ENCODE measurements around the gene BBS9.
"Not testable (repeated sequence)": the region's sequence is repeated elsewhere in the genome, so short reads cannot be mapped to it uniquely, and the experiment has no call there.

BBS9 gene

DNA sequence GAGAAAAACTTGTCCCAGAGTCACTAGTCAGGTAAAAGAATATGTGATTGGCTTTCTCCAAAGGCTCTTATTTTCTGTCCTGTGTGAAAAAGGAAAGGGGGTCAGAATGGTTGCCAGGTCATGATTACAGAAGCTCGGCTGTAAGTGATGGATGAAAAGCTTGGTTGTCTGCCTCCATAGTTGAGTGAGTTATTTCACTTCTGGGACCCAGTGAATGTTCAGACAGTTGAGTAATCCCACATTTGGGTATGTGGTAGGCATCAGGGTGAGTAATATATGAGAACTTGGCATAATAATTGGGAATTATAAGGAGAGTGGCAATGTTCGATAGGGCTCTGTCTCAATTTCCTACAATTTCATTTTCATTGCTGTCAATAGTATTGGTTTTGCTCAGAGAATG is 72.5 kb downstream of the BBS9 start:
- no peaks in the 10 kb centered on the region for H3K4me1 Mint-ChIP-seq
- TF ChIP-seq, protein P1, sequence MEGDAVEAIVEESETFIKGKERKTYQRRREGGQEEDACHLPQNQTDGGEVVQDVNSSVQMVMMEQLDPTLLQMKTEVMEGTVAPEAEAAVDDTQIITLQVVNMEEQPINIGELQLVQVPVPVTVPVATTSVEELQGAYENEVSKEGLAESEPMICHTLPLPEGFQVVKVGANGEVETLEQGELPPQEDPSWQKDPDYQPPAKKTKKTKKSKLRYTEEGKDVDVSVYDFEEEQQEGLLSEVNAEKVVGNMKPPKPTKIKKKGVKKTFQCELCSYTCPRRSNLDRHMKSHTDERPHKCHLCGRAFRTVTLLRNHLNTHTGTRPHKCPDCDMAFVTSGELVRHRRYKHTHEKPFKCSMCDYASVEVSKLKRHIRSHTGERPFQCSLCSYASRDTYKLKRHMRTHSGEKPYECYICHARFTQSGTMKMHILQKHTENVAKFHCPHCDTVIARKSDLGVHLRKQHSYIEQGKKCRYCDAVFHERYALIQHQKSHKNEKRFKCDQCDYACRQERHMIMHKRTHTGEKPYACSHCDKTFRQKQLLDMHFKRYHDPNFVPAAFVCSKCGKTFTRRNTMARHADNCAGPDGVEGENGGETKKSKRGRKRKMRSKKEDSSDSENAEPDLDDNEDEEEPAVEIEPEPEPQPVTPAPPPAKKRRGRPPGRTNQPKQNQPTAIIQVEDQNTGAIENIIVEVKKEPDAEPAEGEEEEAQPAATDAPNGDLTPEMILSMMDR (IDR thresholded peaks at IDR 0.05; ENCODE audit: unreplicated experiment in 3 of 3): no peak
- no peak overlapping the region for H3K27ac Mint-ChIP-seq
- no peaks in the 10 kb centered on the region for H3K27me3 Mint-ChIP-seq (ENCODE audit: low read depth)
- no peak overlapping the region for H3K4me3 Mint-ChIP-seq
- peaks cover 6% of the 10 kb centered on the region for H3K9me3 Mint-ChIP-seq
- H3K36me3 Mint-ChIP-seq (ENCODE audit: low read depth): peaks cover 8% of the 10 kb centered on the region

DNA sequence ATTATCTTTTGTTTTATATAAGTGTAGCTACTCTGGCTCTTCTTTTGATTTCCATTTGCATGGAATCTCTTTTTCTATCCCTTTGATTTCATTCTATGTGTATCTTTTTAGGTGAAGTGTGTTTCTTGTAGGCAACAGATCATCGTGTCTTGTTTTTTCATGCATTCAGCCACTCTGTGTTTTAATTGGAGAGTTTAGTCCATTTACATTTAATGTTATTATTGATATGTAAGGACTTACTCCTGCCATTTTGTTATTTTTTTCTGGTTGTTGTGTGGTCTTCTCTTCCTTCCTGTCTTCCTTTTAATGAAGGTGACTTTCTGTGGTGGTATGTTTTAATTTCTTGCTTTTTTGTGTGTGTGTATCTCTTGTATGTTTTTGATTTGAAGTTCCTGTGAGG is 81.6 kb downstream of the BBS9 start:
- H3K9me3 Mint-ChIP-seq: peaks cover 65% of the 10 kb centered on the region
- TF ChIP-seq, protein P1 (IDR thresholded peaks at IDR 0.05; ENCODE audit: unreplicated experiment in 3 of 3): no peak
- no peaks in the 10 kb centered on the region for H3K4me1 Mint-ChIP-seq
- H3K36me3 Mint-ChIP-seq (ENCODE audit: low read depth): peaks cover 66% of the 10 kb centered on the region
- H3K27me3 Mint-ChIP-seq (ENCODE audit: low read depth): no peaks in the 10 kb centered on the region
- no peak overlapping the region for H3K27ac Mint-ChIP-seq
- H3K4me3 Mint-ChIP-seq: no peak overlapping the region

DNA sequence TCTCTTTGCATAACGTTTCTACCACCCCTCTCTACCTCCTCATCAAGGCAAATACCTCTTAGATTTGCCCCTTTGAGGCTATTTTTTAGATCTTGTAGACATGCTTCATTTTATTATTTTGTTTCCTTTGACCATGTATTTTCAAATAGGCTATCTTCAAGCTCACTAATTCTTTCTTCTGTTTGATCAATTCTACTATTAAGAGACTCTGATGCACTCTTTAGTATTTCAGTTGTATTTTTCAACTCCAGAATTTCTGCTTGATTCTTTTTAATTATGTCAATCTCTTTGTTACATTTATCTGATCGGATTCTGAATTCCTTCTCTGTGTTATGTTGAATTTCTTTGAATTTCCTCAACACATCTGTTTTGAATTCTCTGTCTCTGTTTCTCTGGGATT is 82.8 kb downstream of the BBS9 start:
- Mint-ChIP-seq H3K27ac (no peak overlapping the region), H3K4me1 (no peaks in the 10 kb centered on the region), H3K9me3 (peaks cover 65% of the 10 kb centered on the region), H3K4me3 (no peak overlapping the region), H3K27me3 (ENCODE audit: low read depth) (no peaks in the 10 kb centered on the region), H3K36me3 (ENCODE audit: low read depth) (peaks cover 66% of the 10 kb centered on the region)
- TF ChIP-seq, protein P1 (IDR thresholded peaks at IDR 0.05; ENCODE audit: unreplicated experiment in 3 of 3): no peak

DNA sequence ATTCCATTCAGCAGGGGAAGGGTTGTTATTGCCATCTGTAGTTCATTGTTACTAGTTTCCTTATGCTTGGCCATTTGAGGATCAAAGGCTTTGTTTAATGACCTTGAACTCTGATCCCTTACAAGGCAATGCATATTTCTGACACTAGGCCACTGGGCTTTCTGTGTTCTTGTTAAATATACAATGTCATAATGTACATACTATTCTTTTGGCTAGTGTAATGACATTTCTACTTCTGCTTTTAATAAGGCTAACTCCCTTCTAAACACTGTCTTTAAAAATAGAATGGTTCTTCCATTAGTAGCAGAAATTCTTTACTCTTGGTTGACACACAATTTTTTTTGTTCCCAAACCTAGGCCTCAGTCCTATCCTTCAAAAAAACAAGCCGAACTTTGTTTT is 86.6 kb downstream of the BBS9 start:
- peaks cover 60% of the 10 kb centered on the region for H3K36me3 Mint-ChIP-seq (ENCODE audit: low read depth)
- H3K27me3 Mint-ChIP-seq (ENCODE audit: low read depth): no peaks in the 10 kb centered on the region
- H3K4me3 Mint-ChIP-seq: no peak overlapping the region
- peaks cover 3% of the 10 kb centered on the region for H3K4me1 Mint-ChIP-seq
- H3K27ac Mint-ChIP-seq: no peak overlapping the region
- TF ChIP-seq, protein P1 (IDR thresholded peaks at IDR 0.05; ENCODE audit: unreplicated experiment in 3 of 3): no peak
- H3K9me3 Mint-ChIP-seq: peaks cover 49% of the 10 kb centered on the region

DNA sequence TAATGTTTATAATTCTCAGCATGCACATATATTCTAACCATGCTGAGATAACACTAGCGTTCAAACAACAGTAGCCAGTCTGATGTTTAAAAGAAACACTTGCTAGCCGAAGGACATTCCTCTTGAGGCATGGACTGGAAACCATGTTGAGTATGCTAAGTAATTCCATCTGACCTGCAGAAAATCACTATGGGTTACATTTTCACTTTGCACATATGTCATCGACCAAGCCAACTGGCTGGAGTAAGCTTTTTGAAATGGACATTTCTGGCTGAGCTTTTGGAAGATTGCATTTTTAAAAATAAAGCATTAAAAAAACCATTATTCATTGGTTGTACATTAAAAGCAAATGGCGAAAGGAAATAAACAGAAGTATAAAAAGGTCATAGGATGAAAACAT is 88.2 kb downstream of the BBS9 start:
- Mint-ChIP-seq H3K9me3 (peaks cover 33% of the 10 kb centered on the region), H3K4me1 (peaks cover 3% of the 10 kb centered on the region), H3K36me3 (ENCODE audit: low read depth) (peaks cover 44% of the 10 kb centered on the region)

DNA sequence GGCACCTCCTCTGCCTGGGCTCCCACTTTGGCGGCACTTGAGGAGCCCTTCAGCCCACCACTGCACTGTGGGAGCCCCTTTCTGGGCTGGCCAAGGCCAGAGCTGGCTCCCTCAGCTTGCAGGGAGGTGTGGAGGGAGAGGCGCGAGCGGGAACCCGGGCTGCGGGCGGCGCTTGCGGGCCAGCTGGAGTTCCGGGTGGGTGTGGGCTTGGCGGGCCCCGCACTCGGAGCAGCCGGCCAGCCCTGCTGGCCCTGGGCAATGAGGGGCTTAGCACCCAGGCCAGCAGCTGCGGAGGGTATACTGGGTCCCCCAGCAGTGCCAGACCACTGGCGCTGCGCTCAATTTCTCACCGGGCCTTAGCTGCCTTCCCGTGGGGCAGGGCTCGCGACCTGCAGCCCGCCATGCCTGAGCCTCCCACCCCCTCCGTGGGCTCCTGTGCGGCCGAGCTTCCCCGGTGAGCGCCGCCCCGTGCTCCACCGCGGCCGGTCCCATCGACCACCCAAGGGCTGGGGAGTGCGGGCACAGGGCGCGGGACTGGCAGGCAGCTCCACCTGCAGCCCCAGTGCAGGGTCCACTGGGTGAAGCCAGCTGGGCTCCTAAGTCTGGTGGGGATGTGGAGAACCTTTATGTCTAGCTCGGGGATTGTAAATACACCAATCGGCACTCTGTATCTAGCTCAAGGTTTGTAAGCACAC is 89.6 kb downstream of the BBS9 start:
- H3K4me1 Mint-ChIP-seq; H3K4me3 Mint-ChIP-seq; H3K27me3 Mint-ChIP-seq (ENCODE audit: low read depth); H3K27ac Mint-ChIP-seq: not testable (repeated sequence)
- H3K9me3 Mint-ChIP-seq: peaks cover 20% of the 10 kb centered on the region
- H3K36me3 Mint-ChIP-seq (ENCODE audit: low read depth): peaks cover 30% of the 10 kb centered on the region

More for the DNA sequence above, 88.2 kb downstream of the BBS9 start:
- TF ChIP-seq, protein P1 (IDR thresholded peaks at IDR 0.05; ENCODE audit: unreplicated experiment in 3 of 3): no peak
- no peak overlapping the region for H3K27ac Mint-ChIP-seq
- no peak overlapping the region for H3K4me3 Mint-ChIP-seq
- no peaks in the 10 kb centered on the region for H3K27me3 Mint-ChIP-seq (ENCODE audit: low read depth)

Measured in nephron (organoid).